Adrenal gland (tissue), 5 donors: ENCODE results near the gene LYPD6B.

Source experiments
- POLR2A ChIP-seq, 2 donors: fragments of 450-650 bp; IDR thresholded peaks; one replicate each; pipeline ENCODE4 v1.6.1; 2017; ENCODE audit warnings: antibody characterized with exemption in 2 of 2, mild to moderate bottlenecking in 2 of 2, moderate library complexity in 1 of 2
- TF ChIP-seq, protein P1 (sequence below), 6 experiments: fragments of 450-650 bp in 4 of 6; fragments of 200-600 bp in 2 of 6; sonication (generic) in 1 of 6; IDR thresholded peaks; 1 replicate in 5 of 6; 2 replicates in 1 of 6; pipeline versions ENCODE4 v1.5.1 to v1.8.0; 2016 to 2021; ENCODE audit warnings: antibody characterized with exemption in 6 of 6, mild to moderate bottlenecking in 2 of 6, moderate library complexity in 1 of 6
- donor health status: DM: no; HTN: no; CAD: no.

DNA sequence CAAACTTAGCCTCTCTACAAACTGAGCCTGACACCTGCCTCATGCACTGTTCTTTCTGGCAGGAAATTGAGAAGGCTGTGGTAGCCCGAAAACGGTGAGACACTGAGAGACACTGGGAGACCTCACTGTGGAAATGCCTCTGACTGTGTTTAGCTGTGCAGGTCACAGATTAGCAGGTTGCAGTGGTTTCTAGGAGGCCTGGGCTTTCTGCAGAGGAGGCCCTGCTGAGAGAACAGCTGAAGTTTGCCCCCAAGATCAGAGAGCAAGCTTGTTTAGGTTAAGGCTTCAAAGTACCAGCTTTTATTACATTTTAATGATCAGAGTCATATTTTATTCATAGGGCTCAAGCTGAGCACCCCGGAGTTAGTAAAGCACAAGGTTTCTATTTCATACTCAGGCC, 223.2 kb downstream of the LYPD6B start:
- TF ChIP-seq POLR2A (IDR thresholded peaks at IDR 0.05) = no peak
- TF ChIP-seq, protein P1, sequence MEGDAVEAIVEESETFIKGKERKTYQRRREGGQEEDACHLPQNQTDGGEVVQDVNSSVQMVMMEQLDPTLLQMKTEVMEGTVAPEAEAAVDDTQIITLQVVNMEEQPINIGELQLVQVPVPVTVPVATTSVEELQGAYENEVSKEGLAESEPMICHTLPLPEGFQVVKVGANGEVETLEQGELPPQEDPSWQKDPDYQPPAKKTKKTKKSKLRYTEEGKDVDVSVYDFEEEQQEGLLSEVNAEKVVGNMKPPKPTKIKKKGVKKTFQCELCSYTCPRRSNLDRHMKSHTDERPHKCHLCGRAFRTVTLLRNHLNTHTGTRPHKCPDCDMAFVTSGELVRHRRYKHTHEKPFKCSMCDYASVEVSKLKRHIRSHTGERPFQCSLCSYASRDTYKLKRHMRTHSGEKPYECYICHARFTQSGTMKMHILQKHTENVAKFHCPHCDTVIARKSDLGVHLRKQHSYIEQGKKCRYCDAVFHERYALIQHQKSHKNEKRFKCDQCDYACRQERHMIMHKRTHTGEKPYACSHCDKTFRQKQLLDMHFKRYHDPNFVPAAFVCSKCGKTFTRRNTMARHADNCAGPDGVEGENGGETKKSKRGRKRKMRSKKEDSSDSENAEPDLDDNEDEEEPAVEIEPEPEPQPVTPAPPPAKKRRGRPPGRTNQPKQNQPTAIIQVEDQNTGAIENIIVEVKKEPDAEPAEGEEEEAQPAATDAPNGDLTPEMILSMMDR (IDR thresholded peaks at IDR 0.05) = no peak
